Stomach smooth muscle (tissue), 2 donors: ENCODE data around the gene ICE2.

Experiments
- H3K27ac ChIP-seq: one replicate; pipeline ENCODE4 v1.7.0; 2013; ENCODE audit warnings: mild to moderate bottlenecking, low read length, inconsistent platforms
- H3K27me3 ChIP-seq, 2 donors: one replicate each; pipeline ENCODE4 v1.7.0; 2013; ENCODE audit warnings: low read length in 2 of 2; ENCODE audit not compliant: insufficient read depth in 2 of 2, control insufficient read depth in 1 of 2
- H3K36me3 ChIP-seq, 2 donors: one replicate each; pipeline ENCODE4 v1.7.0; 2013; ENCODE audit warnings: low read length in 2 of 2; ENCODE audit not compliant: control insufficient read depth in 2 of 2, insufficient read depth in 2 of 2
- H3K4me1 ChIP-seq: one replicate; pipeline ENCODE4 v1.7.0; 2013; ENCODE audit warnings: low read length; ENCODE audit not compliant: control insufficient read depth, insufficient read depth
- H3K4me3 ChIP-seq, 2 donors: one replicate each; pipeline ENCODE4 v1.7.0; 2013; ENCODE audit warnings: low read length in 2 of 2
- H3K9ac ChIP-seq, 2 donors: one replicate each; pipeline ENCODE4 v1.7.0; 2013; ENCODE audit warnings: low read length in 2 of 2, mild to moderate bottlenecking in 1 of 2
- H3K9me3 ChIP-seq, 2 donors: one replicate each; pipeline ENCODE4 v1.7.0; 2013; ENCODE audit warnings: low read length in 2 of 2; ENCODE audit not compliant: control insufficient read depth in 2 of 2
- donor health status: healthy.
- donor health status: Pancreatic carcinoma.

The ICE2 gene

DNA sequence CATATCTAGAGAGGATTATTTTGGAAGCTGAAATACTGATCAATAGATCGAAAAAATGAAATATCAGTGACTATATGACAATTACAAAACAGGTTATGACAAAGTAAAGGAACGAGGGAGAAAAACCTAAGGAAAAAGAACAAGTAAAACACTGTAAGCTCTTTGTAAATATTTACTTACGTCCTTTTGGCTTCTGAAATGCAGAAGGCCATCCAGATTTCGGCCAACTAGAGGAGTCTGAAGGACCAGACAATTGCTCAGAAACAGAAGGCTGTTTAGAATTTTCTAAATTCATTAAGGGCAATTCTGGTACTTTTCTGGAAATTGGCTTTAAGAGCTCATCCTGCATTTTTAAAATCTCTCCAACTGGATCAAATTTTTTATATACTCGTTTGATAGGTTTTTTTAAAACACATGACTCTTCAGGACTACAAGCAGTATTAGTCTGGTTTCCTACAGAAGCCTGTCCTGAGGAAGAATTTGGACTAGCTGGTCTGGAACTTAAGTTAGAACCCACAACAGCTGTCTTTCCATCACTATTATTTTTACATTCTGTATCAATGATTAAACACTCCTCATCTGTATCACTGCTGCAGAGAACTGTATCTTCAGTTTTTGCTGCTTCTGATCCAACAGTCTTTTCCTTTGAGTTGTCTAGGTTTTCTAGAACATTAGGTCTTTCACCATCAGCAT, 30.1 kb downstream of the ICE2 start:
- no peak overlapping the region for H3K9ac ChIP-seq
- no peaks in the 10 kb centered on the region for H3K4me1 ChIP-seq
- no peaks in the 10 kb centered on the region for H3K27me3 ChIP-seq
- peaks cover 2 to 5% of the 10 kb centered on the region in 2 donors for H3K36me3 ChIP-seq
- H3K27ac ChIP-seq = no peak overlapping the region
- H3K4me3 ChIP-seq = no peak overlapping the region
- H3K9me3 ChIP-seq = no peaks in the 10 kb centered on the region

DNA sequence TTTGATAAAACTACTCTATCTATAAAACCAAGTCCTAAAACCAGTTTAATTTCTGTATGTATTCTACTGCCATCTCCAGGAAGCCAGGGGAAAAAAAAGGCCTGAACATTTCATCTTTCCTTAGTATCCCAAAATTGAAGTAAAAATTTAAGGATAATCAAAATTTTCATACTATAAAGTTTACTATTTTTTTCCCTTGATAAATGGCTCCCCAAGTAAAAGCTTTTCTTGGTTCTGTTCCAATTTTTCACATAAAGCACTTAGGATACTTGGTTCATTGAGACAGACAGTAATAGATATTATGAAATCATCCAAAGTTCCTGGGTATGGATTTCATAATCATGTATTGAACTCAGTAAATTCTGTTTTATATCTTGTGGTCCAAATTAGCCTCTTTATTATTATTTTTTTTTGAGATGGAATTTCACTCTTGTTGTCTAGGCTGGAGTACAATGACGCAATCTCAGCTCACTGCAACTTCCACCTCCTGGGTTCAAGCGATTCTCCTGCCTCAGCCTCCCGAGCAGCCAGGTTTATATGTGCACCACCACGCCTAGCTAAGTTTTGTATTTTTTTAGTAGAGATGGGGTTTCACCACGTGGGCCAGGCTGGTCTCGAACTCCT, 34.5 kb downstream of the ICE2 start:
- Histone ChIP-seq H3K4me3 (no peak overlapping the region), H3K4me1 (no peaks in the 10 kb centered on the region), H3K9me3 (no peaks in the 10 kb centered on the region), H3K9ac (no peak overlapping the region), H3K27ac (no peak overlapping the region), H3K36me3 (peaks cover 0 to 3% of the 10 kb centered on the region in 2 donors), H3K27me3 (no peaks in the 10 kb centered on the region)

DNA sequence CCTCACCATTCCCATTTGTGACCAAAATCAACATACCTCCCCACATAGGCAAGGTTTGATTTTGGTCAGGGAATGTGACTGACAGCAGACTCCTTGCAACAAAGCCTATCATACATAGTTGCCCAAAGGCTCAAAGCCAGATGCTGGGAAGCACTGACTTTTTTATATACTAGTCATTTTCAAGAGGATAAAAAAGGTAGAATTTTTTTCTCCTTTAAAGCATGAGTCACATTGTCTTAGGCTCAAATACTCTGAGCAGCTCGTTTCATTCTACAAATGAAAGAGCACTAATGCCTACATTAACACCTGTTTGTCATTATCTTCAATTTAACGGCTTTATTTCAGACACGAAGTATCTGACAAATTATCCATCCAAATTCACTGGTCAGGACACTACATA, 36.2 kb downstream of the ICE2 start:
- peaks cover 0 to 5% of the 10 kb centered on the region in 2 donors for H3K36me3 ChIP-seq

DNA sequence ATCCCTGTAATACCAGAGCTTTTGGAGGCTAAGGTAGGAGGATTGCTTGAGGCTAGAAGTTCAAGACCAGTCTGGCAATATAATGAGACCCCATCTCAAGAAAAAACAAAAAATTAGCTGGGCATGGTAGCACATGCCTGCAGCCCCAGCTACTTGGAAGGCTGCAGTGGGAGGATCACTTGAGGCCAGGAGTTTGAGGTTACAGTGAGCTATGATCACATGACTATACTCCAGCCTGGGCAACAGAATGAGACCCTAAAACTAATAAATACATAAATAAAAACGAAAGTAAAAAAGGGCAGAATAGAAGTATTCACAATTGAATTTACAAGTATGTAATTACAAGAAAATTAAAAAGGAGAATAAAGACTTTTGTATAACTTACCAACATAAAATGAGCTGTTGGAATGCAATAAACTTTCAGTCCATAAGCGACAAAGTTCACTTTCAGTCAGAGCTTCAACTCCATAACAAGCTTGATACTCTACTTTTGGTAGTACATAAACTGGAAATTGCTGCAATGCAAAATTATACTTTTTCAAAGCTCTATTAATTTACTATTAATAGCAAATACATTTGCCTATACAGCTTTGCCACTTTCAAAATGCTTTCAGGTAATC, 36.8 kb downstream of the ICE2 start:
- Histone ChIP-seq H3K4me1 (no peaks in the 10 kb centered on the region), H3K9ac (no peak overlapping the region), H3K27ac (no peak overlapping the region), H3K27me3 (no peaks in the 10 kb centered on the region), H3K9me3 (no peaks in the 10 kb centered on the region), H3K4me3 (no peak overlapping the region), H3K36me3 (peaks cover 0 to 5% of the 10 kb centered on the region in 2 donors)

More for the DNA sequence above, 36.2 kb downstream of the ICE2 start:
- Histone ChIP-seq H3K27ac (no peak overlapping the region), H3K4me1 (no peaks in the 10 kb centered on the region), H3K4me3 (no peak overlapping the region), H3K9ac (no peak overlapping the region), H3K27me3 (no peaks in the 10 kb centered on the region), H3K9me3 (no peaks in the 10 kb centered on the region)

DNA sequence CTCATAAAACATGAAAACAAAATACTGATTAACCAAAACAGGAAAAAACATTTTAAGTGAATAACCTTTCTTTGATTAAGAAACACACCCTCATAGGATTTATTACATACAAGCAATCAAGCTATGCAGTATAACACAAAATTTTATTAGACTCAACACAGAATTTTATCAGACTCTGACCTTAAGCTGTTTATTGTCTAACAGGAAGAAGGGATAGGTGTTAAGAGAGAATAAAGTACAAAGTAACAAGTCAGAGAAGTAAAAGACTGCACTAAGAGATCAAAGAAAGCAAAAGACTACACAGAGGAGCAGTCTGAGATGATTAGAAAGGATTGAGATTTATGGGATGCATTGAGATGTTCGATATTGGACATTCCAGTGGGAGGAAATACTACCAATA, 37.6 kb downstream of the ICE2 start:
- Histone ChIP-seq H3K36me3 (peaks cover 0 to 5% of the 10 kb centered on the region in 2 donors), H3K4me1 (no peaks in the 10 kb centered on the region), H3K9ac (no peak overlapping the region), H3K27ac (no peak overlapping the region), H3K9me3 (no peaks in the 10 kb centered on the region), H3K4me3 (no peak overlapping the region), H3K27me3 (no peaks in the 10 kb centered on the region)

DNA sequence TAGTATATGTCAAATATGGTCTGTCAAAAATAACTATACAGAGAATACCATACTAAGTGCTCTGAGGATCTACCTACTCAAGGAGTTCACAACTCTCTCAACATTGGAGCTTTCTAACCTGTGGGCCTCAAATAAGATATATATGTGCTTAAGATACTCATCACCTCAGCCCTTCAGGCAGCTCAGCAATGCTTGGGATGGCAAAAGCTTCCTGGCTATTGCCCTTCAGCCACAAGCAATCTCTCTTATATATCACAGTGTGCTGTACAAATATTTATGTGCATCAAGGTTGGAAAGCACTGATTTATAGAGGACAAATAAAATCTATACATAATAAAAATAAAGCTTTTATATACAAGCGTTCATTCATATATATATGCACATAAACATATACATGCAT, 40.3 kb downstream of the ICE2 start:
- Histone ChIP-seq H3K9me3 (no peaks in the 10 kb centered on the region), H3K4me3 (no peak overlapping the region), H3K27me3 (no peaks in the 10 kb centered on the region), H3K4me1 (no peaks in the 10 kb centered on the region), H3K9ac (no peak overlapping the region), H3K27ac (no peak overlapping the region), H3K36me3 (peaks cover 3 to 10% of the 10 kb centered on the region in 2 donors)

DNA sequence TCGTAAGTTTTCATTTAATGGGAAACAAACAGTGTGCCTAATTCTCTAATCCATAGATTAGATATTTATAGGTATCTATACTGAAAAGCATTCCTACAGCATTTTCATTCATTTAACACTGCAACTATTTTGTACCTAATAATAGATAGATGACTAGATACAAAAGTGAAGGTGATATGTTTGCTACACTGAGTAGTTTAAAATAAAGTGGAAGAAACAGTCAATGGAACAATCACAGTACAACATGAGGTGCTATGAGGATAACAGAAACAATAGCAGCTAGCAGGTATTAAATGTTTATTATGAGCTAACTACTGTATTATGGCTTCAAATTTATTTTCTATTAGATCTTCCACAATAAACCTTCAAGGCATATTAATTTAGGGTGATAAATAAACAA, 50.0 kb downstream of the ICE2 start:
- H3K4me1 ChIP-seq = no peaks in the 10 kb centered on the region
- H3K9me3 ChIP-seq = no peaks in the 10 kb centered on the region
- H3K27ac ChIP-seq = no peak overlapping the region
- no peak overlapping the region for H3K4me3 ChIP-seq
- H3K36me3 ChIP-seq = peaks cover 3 to 7% of the 10 kb centered on the region in 2 donors
- H3K9ac ChIP-seq = no peak overlapping the region
- H3K27me3 ChIP-seq = no peaks in the 10 kb centered on the region

DNA sequence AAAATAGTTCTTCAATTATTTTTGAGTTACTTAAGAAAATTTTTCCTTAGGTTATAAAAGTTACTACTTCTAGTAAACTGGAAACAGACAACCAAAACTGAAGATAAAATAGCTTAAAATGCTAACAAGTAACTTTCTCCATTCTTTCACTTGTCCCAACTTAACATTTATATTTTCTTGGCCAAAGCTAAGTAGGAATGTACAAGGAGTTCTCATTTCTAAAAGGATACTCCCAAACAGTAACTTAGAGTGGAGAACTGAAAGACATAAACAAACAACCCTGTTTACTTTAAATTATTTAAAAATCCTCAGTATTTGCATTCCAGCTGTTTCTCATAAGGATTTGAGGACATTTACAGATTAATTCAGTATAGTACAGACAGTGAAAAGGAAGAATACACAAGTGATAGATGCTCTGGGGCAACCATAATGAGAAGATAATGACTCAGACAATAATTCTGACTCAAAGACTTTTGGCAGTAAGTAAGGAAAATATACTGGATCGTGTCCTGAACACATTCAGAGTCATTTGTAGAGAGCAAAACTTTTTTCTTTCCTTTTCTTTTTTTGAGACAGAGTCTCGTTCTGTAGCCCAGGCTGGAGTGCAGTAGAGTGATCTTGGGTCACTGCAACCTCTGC, 52.0 kb downstream of the ICE2 start:
- Histone ChIP-seq H3K36me3 (peaks cover 3 to 7% of the 10 kb centered on the region in 2 donors), H3K27ac (no peak overlapping the region)

DNA sequence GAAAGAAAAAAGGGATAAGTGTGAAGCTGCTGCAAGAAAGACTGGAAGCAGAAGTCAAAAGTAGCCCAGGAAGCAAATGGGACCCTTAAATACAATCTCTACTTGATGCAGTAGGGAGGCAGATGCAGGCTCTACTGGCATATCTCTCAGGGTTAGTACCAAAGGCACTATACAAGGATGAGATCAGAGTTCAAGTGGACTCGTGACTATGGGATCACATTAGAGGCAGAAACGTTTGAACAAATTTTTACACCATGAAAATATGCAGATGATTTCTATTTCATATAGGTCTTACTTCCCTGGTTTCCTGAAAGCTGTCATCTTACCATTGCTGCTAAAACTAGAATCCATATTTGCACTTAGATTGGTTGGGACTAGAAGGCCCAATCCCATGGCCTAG, 53.5 kb downstream of the ICE2 start:
- Histone ChIP-seq H3K4me1 (no peaks in the 10 kb centered on the region), H3K4me3 (no peak overlapping the region), H3K27ac (no peak overlapping the region), H3K9me3 (no peaks in the 10 kb centered on the region), H3K27me3 (no peaks in the 10 kb centered on the region), H3K36me3 (peaks cover 0 to 4% of the 10 kb centered on the region in 2 donors), H3K9ac (no peak overlapping the region)

More for the DNA sequence above, 52.0 kb downstream of the ICE2 start:
- Histone ChIP-seq H3K9me3 (no peaks in the 10 kb centered on the region), H3K4me3 (no peak overlapping the region), H3K4me1 (no peaks in the 10 kb centered on the region), H3K27me3 (no peaks in the 10 kb centered on the region), H3K9ac (no peak overlapping the region)

DNA sequence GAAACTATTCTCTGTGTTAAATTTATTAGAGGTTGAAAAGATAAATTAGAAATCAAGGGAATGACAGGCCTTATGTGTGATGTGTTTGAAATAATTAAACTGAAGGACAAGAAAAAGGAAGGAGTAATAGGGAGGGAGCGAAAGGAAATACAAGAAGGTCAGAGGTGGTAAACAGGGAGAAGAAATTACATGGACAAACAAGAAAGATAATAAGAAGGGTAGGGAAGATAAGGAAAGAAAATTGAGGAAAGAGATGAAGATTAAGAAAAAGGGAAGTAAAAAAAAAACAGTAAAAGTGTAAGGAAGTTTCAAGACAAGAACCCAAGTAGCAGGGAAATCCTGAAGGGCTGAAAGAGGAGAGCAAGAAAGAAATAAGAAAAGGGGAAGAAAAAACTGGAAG, 54.9 kb downstream of the ICE2 start:
- H3K4me1 ChIP-seq = no peaks in the 10 kb centered on the region
- no peaks in the 10 kb centered on the region for H3K36me3 ChIP-seq
- no peaks in the 10 kb centered on the region for H3K27me3 ChIP-seq
- no peak overlapping the region for H3K27ac ChIP-seq
- H3K9ac ChIP-seq = no peak overlapping the region
- no peak overlapping the region for H3K4me3 ChIP-seq
- no peaks in the 10 kb centered on the region for H3K9me3 ChIP-seq
